Pulmonary artery endothelial cell (primary cell): ENCODE data around the gene MRRF. TPM values are rescaled to one million over a fixed set of nuclear protein-coding genes. Genes with fewer than 3 reads are reported as not detected.
A peak's percentile ranks its signal among the peaks of the same experiment; 100 is the strongest.

ENCODE experiments used
- DNase-seq: peaks from one replicate; pipeline ENCODE4 v3.0.0-alpha.2; 2011; ENCODE audit warnings: low read depth, low spot score
- total RNA-seq: library from RNA; depleted of rRNA; stranded (reverse); fragments of >200 nt; gene quantifications from 2 replicates; pipeline ENCODE4 v1.2.3, GENCODE V29; 2014

MRRF gene
- total RNA-seq, 1 donor from 2014 or later = 41.3 TPM

GRCh38 chr9:122228568-122229484 is 35.9 kb upstream of the MRRF start, which contains the start of gene LHX6:
TSS of gene LHX6 (minus strand) at chr9:122228957. CDS start at chr9:122228740, 217 bp downstream.
- DNase-seq = no peak

GRCh38 chr9:122229485-122229837 is 35.2 kb upstream of the MRRF start:
- DNase-seq = no peak

- no peak for DNase-seq
Measured at GRCh38 chr9:122232796-122233306, 31.8 kb upstream of the MRRF start.

- no peak for DNase-seq
Measured at GRCh38 chr9:122234022-122234748, 30.5 kb upstream of the MRRF start.

GRCh38 chr9:122236681-122237080 is 28.0 kb upstream of the MRRF start:
- DNase-seq = no peak

GRCh38 chr9:122239722-122240121 is 25.0 kb upstream of the MRRF start:
- DNase-seq = no peak

- DNase-seq = no peak
Measured at GRCh38 chr9:122244349-122244748, 20.3 kb upstream of the MRRF start.

GRCh38 chr9:122246666-122247065 is 18.0 kb upstream of the MRRF start:
- DNase-seq = no peak

GRCh38 chr9:122248448-122248865 is 16.2 kb upstream of the MRRF start:
- DNase-seq = peak; percentile 51

GRCh38 chr9:122251351-122251750 is 13.3 kb upstream of the MRRF start:
- no peak for DNase-seq

- no peak for DNase-seq
Measured at GRCh38 chr9:122252796-122253195, 11.9 kb upstream of the MRRF start.

- DNase-seq = no peak
Measured at GRCh38 chr9:122254761-122255160, 9.9 kb upstream of the MRRF start.

GRCh38 chr9:122256206-122256605 is 8.5 kb upstream of the MRRF start:
- DNase-seq = no peak

GRCh38 chr9:122258886-122259415 is 5.7 kb upstream of the MRRF start:
- no peak for DNase-seq

GRCh38 chr9:122261469-122261881 is 3.2 kb upstream of the MRRF start:
- DNase-seq = no peak

- DNase-seq = no peak
Measured at GRCh38 chr9:122262073-122262472, 2.6 kb upstream of the MRRF start.

- no peak for DNase-seq
Measured at GRCh38 chr9:122263699-122264349, 858 bp upstream of the MRRF start.

GRCh38 chr9:122265149-122265915 is 650 bp downstream of the MRRF start:
- no peak for DNase-seq

GRCh38 chr9:122268041-122268814 is 3.5 kb downstream of the MRRF start:
- DNase-seq = no peak

GRCh38 chr9:122274055-122274454 is 9.4 kb downstream of the MRRF start:
- no peak for DNase-seq
